Measurements from ENCODE around the gene ANKRD10. TPM values are rescaled to one million over a fixed set of nuclear protein-coding genes. Genes with fewer than 3 reads are reported as not detected.
"Not testable (repeated sequence)": the region's sequence is repeated elsewhere in the genome, so short reads cannot be mapped to it uniquely, and the experiment has no call there.

ANKRD10 gene
- total RNA-seq, 2 donors from 2014 or later, result 114 to 138 TPM

DNA sequence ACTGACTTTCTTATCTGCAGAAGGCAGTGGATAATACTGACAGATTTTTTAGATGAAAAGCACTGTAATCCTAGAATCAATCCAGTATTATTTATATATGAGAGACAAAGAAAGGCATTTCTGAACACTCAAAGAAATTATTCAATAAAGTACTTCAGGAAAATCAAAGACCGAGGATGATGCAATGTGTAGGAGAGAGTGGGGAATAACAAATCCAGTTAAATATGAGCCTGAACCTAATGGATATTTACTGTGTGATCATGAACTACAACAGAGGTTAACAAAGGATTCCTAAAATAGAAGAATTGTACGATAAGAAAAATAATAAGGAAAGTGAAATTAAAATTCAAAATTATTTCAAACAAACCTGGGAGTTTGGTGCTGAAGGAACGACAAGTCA lies 69.3 kb downstream of the ANKRD10 start:
- intact Hi-C loops (cut with DNase I), result no loop called here
- no peak for DNase-seq (ENCODE audit: low spot score)

DNA sequence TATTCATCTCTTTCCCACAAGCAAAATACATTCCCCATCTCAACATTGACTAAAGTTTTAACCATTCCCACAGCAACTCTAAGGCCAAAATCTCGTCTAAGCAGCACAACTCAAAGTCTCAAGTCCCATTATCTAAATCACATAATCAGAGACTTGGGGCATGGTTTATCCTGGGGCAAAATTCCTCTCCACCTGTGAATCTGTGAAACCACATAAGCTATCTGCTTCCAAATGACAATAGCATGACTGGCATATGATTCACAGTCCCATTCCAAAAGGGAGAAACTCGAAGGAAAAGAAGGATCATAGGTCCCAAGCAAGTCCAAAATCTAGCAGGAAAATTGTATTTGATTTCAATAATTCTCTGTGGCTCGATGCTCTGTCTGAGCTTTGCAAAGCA lies 73.0 kb downstream of the ANKRD10 start:
- DNase-seq (ENCODE audit: low spot score), result no peak
- intact Hi-C loops (cut with DNase I), result no loop called here

GRCh38 chr13:110841406-110841805 lies 73.5 kb downstream of the ANKRD10 start:
- intact Hi-C loops (cut with DNase I), result no loop called here
- DNase-seq (ENCODE audit: low spot score), result no peak

GRCh38 chr13:110838867-110839538 lies 75.9 kb downstream of the ANKRD10 start:
- intact Hi-C loops (cut with DNase I), result no loop called here
- DNase-seq (ENCODE audit: low spot score), result no peak

DNA sequence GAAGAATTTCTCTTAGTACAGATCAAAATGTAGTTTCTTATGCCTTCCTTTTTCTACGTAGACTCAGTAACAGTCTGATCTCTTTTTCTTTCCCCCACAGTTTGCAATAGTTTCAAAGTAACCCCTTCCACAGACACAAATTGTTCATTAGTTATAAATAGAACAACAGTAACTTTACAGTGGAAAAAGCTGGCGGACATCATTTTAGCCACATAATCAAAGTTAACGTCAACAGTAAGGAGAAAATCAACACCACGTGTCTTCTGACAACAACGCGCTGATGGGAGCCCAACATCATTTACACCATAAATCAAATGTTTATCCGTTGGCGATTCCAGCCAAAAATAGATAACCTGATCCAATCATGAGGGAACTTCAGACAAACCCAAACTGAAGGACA lies 76.8 kb downstream of the ANKRD10 start:
- intact Hi-C loops (cut with DNase I), result no loop called here
- no peak for DNase-seq (ENCODE audit: low spot score)

DNA sequence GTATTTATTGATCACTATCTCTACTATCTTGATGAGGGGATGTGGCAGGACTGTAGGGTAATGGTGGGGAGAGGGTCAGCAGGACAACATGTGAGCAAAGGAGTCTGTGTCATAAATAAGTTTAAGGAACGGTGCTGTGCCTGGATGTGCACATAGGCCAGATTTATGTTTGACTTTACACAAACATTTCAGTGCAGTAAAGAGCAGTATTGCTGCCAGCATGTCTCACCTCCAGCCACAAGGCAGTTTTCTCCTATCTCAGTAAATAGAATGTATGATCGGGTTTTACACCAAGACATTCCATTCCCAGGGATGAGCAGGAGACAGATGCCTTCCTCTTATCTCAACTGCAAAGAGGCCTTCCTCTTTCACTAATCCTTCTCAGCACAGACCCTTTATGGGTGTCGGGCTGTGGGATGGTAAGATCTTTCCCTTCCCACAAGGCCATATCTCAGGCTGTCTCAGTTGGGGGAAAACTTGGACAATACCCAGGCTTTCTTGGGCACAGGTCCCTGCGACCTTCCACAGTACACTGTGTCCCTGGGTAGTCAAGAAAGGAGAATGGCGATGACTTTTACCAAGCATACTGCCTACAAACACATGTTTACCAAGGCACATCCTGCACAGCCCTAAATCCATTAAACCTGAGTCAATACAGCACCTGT lies 77.3 kb downstream of the ANKRD10 start:
- DNase-seq (ENCODE audit: low spot score); intact Hi-C loops (cut with DNase I): not testable (repeated sequence)

DNA sequence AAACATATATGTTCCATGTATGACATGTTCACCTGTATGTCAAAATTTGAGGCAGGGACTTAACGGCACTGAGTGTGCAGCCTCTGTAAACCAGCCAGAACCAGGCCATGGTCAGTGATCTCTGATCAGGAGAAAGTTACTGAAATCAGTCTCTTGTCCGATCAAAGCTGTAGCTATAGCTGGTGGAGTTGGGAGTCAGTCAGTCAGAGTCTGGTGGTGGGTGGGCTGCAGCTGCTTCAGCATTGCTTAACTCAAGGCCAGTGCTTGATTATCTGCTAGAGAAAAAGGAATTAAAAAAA lies 78.3 kb downstream of the ANKRD10 start:
- intact Hi-C loops (cut with DNase I), result no loop called here
- DNase-seq (ENCODE audit: low spot score), result no peak

- intact Hi-C loops (cut with DNase I), result no loop called here
- no peak for DNase-seq (ENCODE audit: low spot score)
Measured at GRCh38 chr13:110835721-110836604, 78.9 kb downstream of the ANKRD10 start.

- intact Hi-C loops (cut with DNase I), result no loop called here
Measured at GRCh38 chr13:110834572-110834971, 80.3 kb downstream of the ANKRD10 start.

GRCh38 chr13:110832531-110832930 lies 82.3 kb downstream of the ANKRD10 start:
- DNase-seq (ENCODE audit: low spot score), result no peak
- intact Hi-C loops (cut with DNase I), result no loop called here

More at GRCh38 chr13:110834572-110834971, 80.3 kb downstream of the ANKRD10 start:
- DNase-seq (ENCODE audit: low spot score), result no peak

- no peak for DNase-seq (ENCODE audit: low spot score)
- intact Hi-C loops (cut with DNase I), result no loop called here
Measured at GRCh38 chr13:110832205-110832479, 82.7 kb downstream of the ANKRD10 start.

DNA sequence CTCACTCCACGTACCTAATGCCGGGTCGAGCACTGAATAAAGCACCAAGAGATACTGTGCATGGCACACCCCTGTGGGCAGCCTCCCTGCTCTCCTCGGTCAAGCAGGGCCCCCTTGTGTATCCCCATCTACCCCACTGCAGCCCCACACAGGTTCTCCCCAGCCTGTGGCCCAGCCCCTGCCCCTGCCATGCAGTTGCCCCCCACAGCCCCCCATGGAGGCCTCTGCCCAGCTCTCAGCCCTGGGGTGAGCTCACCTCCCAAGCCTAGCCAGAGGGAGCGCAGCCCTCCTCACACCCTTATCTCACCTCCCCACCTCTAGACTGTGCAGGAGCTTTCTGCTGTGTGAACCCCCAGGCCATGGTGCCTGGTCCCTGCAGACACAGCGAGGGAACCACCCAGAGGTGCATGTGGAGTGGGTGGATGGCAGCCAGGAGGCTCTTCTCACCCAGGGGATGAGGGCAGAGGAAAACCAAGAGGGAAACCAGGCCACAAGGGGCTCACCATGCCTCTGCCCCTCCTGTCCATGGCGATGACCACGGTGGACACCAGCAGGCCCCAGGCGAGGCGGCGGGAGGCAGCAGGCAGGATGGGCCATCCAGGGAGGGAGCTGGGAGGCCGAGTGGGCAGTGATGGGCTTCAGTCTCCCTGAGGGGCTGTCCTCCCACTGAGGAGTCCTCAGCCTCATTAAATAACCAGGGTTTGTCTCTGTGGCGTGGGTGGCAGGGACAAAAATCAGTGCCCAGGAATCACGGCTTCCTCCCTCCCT lies 83.2 kb downstream of the ANKRD10 start:
- intact Hi-C loops (cut with DNase I), result no loop called here
- DNase-seq (ENCODE audit: low spot score), result no peak

GRCh38 chr13:110830800-110831371 lies 84.0 kb downstream of the ANKRD10 start:
- DNase-seq (ENCODE audit: low spot score), result no peak
- intact Hi-C loops (cut with DNase I), result no loop called here

GRCh38 chr13:110830331-110830730 lies 84.5 kb downstream of the ANKRD10 start:
- intact Hi-C loops (cut with DNase I), result no loop called here
- DNase-seq (ENCODE audit: low spot score), result no peak

GRCh38 chr13:110829486-110829885 lies 85.4 kb downstream of the ANKRD10 start:
- no peak for DNase-seq (ENCODE audit: low spot score)
- intact Hi-C loops (cut with DNase I), result no loop called here

DNA sequence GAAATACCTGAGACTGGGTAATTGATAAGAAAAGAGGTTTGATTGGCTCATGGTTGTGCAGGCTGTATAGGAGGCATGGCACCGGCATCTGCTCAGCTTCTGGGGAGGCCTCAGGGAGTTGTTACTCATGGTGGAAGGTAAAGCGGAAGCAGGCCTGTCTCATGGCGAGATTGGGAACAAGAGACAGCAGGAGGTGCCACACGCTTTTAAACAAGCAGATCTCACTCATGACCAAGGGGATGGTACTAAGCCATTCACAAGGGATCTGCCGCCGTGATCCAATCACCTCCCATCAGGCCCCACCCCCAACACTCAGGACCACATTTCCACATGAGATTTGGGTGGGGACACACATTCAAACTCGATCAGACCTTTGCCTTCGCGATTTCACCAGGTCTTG lies 86.2 kb downstream of the ANKRD10 start:
- no peak for DNase-seq (ENCODE audit: low spot score)
- intact Hi-C loops (cut with DNase I), result no loop called here

Data from posterior vena cava (tissue), 2 donors.